Tibial artery (tissue), 4 donors: ENCODE data around the gene B4GALNT4.

ENCODE experiments used
- DNase-seq, 2 donors: peaks; one replicate each; pipeline ENCODE4 v3.0.0-alpha.2; 2019
- H3K27ac ChIP-seq, 2 donors: fragments of 200-600 bp; sonication (generic) in 1 of 2; 1 replicate in 1 of 2; 2 replicates in 1 of 2; pipeline ENCODE4 v1.5.1; 2018 to 2019; ENCODE audit warnings: mild to moderate bottlenecking in 1 of 2
- H3K27me3 ChIP-seq, 2 donors: fragments of 200-600 bp; sonication (generic) in 1 of 2; one replicate each; pipeline versions ENCODE4 v1.5.1 to v1.6.0; 2016 to 2019
- H3K36me3 ChIP-seq, 3 donors: fragments of 200-600 bp; sonication (generic) in 2 of 3; one replicate each; pipeline ENCODE4 v1.5.1; 2016 to 2019; ENCODE audit warnings: mild to moderate bottlenecking in 2 of 3
- H3K4me1 ChIP-seq, 4 donors: fragments of 200-600 bp; sonication (generic) in 2 of 4; 1 replicate in 3 of 4; 2 replicates in 1 of 4; pipeline ENCODE4 v1.5.1; 2016 to 2019
- H3K4me3 ChIP-seq, 2 donors: fragments of 200-600 bp; sonication (generic) in 1 of 2; 1 replicate in 1 of 2; 2 replicates in 1 of 2; pipeline ENCODE4 v1.5.1; 2018 to 2019; ENCODE audit warnings: mild to moderate bottlenecking in 2 of 2
- H3K9me3 ChIP-seq, 3 donors: fragments of 200-600 bp; sonication (generic) in 1 of 3; one replicate each; pipeline ENCODE4 v1.5.1; 2016 to 2019
- CTCF ChIP-seq, 2 experiments: fragments of 200-600 bp in 1 of 2; fragments of 450-650 bp in 1 of 2; IDR thresholded peaks; one replicate each; pipeline ENCODE4 v1.5.1; 2017 to 2019; ENCODE audit warnings: antibody characterized with exemption in 2 of 2, mild to moderate bottlenecking in 1 of 2, moderate library complexity in 1 of 2
- intact Hi-C: fragments of 100-400 bp; cut with DNase I; formaldehyde crosslinking; loops from one replicate; pipeline ENCODE4 v1.15.0; 2023; ENCODE audit warnings: low total_unique reads

B4GALNT4 gene

GRCh38 chr11:372809-373715, 3.8 kb downstream of the B4GALNT4 start:
- H3K9me3 ChIP-seq = no peaks in the 10 kb centered on the region
- H3K27me3 ChIP-seq = peaks cover 0 to 63% of the 10 kb centered on the region in 2 donors
- H3K27ac ChIP-seq = no peak overlapping the region
- H3K36me3 ChIP-seq = no peaks in the 10 kb centered on the region
- no peak for TF ChIP-seq CTCF (IDR thresholded peaks at IDR 0.05)
- intact Hi-C loops = no loop called here
- no peak for DNase-seq
- no peak overlapping the region for H3K4me3 ChIP-seq
- H3K4me1 ChIP-seq = peaks cover 0 to 16% (median 10%) of the 10 kb centered on the region in 4 donors

- Histone ChIP-seq H3K4me1 (peaks cover 0 to 8% (median 1%) of the 10 kb centered on the region in 4 donors), H3K4me3 (no peak overlapping the region), H3K9me3 (no peaks in the 10 kb centered on the region), H3K27me3 (peaks cover 0 to 58% of the 10 kb centered on the region in 2 donors), H3K27ac (no peak overlapping the region), H3K36me3 (no peaks in the 10 kb centered on the region)
- no peak for TF ChIP-seq CTCF (IDR thresholded peaks at IDR 0.05)
- no peak for DNase-seq
- intact Hi-C loops = no loop called here
These were observed 4.6 kb downstream of the B4GALNT4 start for GRCh38 chr11:373716-374551.

- H3K27ac ChIP-seq = no peak overlapping the region
- H3K4me3 ChIP-seq = no peak overlapping the region
- TF ChIP-seq CTCF (IDR thresholded peaks at IDR 0.05) = no peak
- H3K27me3 ChIP-seq = peaks cover 0 to 65% of the 10 kb centered on the region in 2 donors
- DNase-seq = no peak
- H3K36me3 ChIP-seq = no peaks in the 10 kb centered on the region
- intact Hi-C loops = no loop called here
- H3K4me1 ChIP-seq = peaks cover 0 to under 1% (median 0%) of the 10 kb centered on the region in 4 donors
- no peaks in the 10 kb centered on the region for H3K9me3 ChIP-seq
These were observed 6.0 kb downstream of the B4GALNT4 start for GRCh38 chr11:375065-376025.

GRCh38 chr11:376531-377173, 7.4 kb downstream of the B4GALNT4 start:
- peaks cover 0 to 64% of the 10 kb centered on the region in 2 donors for H3K27me3 ChIP-seq

More at GRCh38 chr11:376531-377173, 7.4 kb downstream of the B4GALNT4 start:
- intact Hi-C loops = no loop called here
- Histone ChIP-seq H3K4me3 (no peak overlapping the region), H3K36me3 (no peaks in the 10 kb centered on the region), H3K27ac (no peak overlapping the region), H3K4me1 (no peaks in the 10 kb centered on the region), H3K9me3 (no peaks in the 10 kb centered on the region)
- no peak for DNase-seq
- TF ChIP-seq CTCF (IDR thresholded peaks at IDR 0.05) = no peak
